DMS153 treated with DMSO at 0.1 percent for 48 hours (cell line): ENCODE results near the gene OR8B2.
"Not testable (repeated sequence)": the region's sequence is repeated elsewhere in the genome, so short reads cannot be mapped to it uniquely, and the experiment has no call there.

Source experiments
- DNase-seq: peaks from one replicate; lab custom pipeline; 2025; ENCODE audit not compliant: unreplicated experiment; lab: John Stamatoyannopoulos, UW

OR8B2 gene, protein sequence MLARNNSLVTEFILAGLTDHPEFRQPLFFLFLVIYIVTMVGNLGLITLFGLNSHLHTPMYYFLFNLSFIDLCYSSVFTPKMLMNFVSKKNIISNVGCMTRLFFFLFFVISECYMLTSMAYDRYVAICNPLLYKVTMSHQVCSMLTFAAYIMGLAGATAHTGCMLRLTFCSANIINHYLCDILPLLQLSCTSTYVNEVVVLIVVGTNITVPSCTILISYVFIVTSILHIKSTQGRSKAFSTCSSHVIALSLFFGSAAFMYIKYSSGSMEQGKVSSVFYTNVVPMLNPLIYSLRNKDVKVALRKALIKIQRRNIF

DNA sequence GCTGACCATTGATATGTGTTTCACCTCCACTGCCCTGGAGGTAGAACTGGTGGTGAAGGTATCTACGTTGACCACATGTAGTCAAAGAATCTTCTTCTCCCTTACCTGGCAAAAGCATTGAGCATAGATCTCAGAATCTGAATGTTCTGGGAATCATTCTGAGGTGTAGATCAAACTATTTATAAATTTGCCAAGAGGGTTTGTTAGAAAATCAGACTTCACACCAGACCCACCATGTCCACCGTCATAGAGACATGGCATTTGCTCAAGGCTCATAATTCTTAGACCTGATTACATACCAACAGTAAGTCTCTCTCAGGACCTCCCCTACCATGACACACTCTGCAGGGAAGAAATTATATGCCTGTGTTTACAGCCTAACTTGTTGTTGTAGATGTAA is at the start of gene OR8B2:
Gene OR8B2 (minus strand): TSS at position 101 of the 400 bp plus-strand sequence. CDS start 1,156 bp downstream, outside the sequence.
- DNase-seq: no peak

DNA sequence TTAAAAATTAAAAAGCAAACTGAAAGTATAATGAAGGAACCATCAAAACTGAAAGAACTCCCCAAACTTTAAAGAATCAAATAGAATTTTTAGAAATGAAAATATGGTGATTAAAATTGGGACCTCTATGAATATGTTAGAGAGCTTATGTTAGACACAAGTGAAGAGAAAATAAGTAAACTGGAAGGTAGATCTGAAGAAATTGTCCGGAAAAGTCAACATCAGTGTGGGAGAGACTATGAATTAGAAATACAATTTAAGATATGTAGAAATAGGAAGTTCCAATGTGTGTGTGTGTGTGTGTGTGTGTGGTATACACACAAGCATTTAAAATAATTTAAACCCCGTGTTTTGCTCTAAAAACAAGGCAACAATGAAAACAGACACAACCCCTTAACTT is 45.3 kb upstream of the OR8B2 start:
- no peak for DNase-seq

DNA sequence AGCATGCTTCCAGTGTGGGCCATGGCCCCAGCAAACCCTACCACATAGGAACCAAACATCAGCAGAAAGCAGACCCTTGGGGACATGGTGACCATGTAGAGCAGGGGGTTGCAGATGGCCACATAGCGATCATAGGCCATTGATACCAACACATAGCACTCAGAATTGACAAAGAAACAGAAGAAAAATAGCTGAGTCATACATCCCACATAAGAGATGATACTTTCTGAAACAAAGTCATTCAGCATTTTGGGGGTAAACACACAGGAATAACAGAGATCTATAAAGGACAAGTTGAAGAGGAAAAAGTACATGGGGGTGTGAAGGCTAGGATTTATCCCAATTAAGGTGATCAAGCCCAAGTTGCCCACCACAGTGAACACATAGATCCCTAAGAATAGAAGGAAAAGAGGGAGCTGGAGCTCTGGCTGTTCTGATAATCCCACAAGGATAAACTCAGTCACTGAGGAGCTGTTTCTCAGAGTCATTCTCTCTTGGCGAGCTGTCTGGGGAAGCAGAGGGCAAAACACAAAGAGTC is 40.2 kb upstream of the OR8B2 start, which contains the start of gene OR8B4:
Gene OR8B4 (minus strand): TSS at position 488 of the 538 bp plus-strand sequence. CDS start 0 bp downstream, at position 488.
- DNase-seq: no peak

DNA sequence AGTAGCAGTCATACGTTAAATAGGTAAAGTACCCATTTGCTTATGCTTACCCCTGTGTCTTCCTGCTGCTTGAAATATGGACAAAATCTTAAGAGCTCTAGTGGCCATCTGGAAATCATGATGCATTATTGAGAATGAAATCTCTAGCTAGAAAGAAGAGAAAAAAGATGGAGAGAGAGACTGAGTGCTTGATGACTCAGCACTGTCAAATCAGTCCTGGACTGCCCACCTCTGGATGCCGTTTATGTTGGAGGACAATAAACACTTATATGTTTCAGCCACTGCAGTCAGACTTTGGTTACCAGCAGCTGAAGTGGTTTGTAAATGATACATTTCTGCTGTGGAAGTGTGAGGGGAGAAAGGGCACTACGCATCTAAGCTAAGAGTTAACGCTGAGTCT is 36.7 kb upstream of the OR8B2 start:
- DNase-seq: no peak

DNA sequence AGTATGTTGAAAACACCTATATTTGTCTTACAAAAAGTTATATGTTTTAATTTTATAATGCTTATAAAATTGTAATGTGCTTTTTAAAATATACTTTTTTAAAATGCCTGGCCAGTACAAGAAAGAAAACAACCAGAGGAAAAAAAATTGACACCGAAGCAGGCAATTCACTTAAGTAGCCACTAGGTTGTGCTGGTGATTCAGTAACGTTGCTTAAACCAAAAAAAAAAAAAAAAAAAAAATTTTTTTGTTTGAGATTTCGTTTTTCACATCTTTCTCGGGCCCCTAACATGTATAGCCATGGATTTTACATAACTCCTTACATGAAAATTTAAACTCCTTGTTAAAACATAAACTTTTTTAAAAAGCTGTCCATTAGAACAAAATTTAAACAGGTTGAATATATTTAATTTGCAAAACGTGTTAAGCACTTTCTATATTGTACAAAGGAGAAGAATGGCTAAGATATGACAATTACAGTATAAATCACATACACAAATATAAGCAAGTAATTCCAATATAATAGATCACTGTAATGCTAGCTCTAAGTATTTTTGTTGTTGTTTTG is 31.1 kb upstream of the OR8B2 start:
- no peak for DNase-seq

DNA sequence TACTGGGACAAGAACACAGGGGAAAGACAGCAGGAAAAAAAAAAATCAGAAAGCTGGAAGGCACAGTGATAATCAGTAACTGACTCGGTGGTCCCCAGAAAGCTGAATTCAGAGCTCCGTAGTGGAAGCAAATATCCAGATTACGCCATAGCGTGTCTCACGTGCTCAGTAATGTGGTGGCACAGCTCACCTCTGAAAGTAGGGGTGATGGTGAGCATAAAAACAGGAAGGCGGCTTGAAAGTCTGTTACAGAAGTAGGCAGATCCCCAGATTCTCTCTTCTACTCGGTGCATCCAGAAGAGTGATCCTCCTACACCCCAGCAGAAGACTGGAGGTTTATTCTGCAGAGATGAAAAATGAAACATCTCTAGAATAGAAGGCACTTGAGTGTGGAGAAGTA is 25.6 kb upstream of the OR8B2 start:
- DNase-seq: no peak

DNA sequence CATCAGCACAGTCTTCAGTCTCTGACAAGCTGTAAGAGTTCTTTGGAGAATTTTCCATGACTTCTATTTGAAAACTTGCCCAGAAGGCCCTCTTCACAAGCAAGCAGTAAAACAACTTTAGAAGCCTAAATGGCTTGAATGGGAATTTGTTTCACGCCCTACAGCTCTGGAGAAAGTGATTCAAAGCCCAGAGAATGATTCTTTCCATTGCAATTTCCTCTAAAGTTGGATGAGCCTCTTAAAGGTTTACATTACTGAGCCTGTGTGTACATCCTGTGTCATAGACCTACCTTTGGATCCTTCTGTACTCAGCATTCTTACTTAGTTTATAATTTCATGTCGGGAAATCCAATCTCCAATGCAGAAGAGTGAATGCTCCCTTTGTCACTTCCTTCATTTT is 21.3 kb upstream of the OR8B2 start:
- no peak for DNase-seq

DNA sequence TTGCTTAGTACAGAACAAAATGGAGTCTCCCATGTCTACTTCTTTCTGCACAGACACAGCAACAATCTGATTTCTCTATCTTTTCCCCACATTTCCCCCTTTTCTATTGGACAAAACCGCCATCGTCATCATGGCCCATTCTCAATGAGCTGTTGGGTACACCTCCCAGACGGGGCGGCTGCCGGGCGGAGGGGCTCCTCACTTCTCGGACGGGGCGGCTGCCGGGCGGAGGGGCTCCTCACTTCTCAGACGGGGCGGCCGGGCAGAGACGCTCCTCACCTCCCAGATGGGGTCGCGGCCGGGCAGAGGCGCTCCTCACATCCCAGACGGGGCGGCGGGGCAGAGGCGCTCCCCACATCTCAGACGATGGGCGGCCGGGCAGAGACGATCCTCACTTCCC is 18.9 kb upstream of the OR8B2 start:
- DNase-seq: not testable (repeated sequence)

DNA sequence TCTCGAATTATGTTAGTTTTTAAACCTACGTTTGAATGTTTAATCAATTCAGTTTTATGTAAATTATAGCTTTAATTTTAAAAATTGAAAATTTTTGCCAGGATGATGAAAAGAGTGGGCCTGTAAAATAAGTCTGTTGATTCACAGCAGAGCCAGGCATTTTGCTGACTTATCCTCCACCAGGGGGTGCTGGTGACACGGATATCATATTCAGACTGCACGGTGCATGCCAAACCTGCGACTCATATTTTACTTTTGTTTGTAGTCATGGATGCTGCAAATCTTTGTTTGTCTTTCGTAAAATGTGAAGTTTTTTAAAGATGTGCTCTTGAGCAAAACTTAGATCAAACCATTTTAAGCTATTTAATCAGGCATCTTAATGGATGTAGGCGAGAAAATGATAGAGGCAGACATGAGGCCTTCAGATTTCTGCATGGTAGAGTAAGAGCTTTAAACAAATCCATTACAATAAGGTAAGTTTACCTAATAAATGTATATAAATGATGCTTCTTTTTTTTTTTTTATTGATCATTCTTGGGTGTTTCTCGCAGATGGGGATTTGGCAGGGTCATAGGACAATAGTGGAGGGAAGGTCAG is 18.1 kb upstream of the OR8B2 start:
- DNase-seq: peak; percentile 29

DNA sequence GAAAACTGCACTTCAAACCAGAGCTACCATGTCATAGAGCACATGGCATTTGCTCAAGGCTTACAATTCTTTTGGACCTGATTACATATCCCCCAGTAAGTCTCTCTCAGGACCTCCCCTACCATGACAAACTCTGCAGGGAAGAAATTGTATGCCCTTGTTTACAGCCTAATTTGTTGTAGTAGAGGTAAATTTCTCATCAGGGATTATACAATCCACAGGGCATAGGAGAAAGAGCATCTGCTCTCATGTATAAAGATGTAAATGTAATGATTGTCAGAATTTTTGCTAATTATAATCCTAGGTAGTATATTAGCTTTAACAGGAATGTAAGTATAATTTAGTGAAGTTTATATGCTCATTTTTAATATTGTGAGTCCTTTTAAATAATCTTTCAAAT is 14.6 kb upstream of the OR8B2 start, which contains the start of gene OR8B3:
Gene OR8B3 (minus strand): TSS at position 101 of the 400 bp plus-strand sequence. CDS start 1,673 bp downstream, outside the sequence.
- no peak for DNase-seq

DNA sequence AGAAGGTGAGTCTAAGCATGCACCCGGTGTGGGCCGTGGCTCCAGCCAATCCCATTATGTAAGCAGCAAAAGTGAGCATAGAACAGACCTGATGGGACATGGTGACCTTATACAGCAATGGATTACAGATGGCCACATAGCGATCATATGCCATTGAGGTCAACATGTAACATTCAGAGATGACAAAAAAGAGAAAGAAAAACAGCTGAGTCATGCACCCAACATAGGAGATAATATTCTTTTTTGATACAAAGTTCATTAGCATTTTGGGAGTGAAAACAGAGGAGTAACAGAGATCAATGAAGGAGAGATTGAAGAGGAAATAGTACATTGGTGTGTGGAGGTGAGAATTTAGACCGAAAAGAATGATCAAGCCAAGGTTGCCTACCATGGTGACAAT is 12.5 kb upstream of the OR8B2 start:
- not testable (repeated sequence) for DNase-seq

DNA sequence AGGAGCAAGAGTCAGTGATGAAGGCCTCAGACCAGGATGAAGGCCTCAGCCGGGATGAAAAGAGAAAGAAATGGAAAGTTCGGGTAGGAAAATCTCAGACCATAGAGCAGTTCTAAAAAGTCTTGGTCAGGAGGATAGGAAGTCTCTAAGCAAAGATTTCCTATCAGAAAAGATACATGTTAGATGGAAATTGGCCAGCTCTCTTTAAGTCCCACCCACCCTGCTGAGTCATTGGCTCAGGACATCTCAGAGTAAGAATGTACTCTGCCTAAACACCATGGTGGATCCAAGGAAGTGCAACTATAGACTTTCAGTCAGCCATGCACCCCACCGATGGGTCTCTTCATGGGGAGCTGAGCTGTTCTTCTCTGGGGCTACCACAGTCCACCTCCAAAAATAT is 10.1 kb upstream of the OR8B2 start:
- no peak for DNase-seq

DNA sequence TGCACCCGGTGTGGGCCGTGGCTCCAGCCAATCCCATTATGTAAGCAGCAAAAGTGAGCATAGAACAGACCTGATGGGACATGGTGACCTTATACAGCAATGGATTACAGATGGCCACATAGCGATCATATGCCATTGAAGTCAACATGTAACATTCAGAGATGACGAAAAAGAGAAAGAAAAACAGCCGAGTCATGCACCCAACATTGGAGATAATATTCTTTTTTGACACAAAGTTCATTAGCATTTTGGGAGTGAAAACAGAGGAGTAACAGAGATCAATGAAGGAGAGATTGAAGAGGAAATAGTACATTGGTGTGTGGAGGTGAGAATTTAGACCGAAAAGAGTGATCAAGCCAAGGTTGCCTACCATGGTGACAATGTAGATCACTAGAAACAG is 1.4 kb downstream of the OR8B2 start:
- not testable (repeated sequence) for DNase-seq

DNA sequence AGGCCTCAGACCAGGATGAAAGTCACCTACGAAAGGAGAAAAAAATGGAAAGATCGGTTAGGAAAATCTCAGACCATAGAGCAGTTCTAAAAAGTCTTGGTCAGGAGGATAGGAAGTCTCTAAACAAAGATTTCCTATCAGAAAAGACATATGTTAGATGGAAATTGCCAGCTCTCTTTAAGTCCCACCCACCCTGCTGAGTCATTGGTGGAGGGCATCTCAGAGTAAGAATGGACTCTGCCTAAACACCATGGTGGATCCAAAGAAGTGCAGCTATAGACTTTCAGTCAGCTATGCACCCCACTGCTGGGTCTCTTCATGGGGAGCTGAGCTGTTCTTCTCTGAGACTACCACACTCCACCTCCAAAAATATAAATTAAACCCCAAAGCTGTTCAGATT is 3.7 kb downstream of the OR8B2 start:
- DNase-seq: no peak

DNA sequence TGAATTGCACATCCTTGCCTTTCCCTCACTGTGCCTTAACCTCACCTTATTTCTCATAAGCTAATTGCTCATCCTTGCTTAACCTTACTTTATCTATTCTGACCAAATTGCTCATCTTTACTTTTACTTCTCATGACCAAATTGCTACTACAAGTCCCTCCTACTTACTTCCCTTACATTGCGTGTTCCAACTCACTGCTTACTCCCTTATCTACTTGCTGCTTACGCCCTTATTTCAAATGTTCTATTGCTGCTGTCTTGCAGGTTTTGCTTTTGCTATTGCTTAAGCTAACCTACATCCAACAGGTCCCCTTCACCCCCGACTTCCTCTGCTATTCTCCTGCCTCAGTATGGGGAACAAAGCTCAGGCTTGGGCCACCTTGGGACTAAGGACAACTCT is 8.0 kb downstream of the OR8B2 start:
- DNase-seq: no peak

DNA sequence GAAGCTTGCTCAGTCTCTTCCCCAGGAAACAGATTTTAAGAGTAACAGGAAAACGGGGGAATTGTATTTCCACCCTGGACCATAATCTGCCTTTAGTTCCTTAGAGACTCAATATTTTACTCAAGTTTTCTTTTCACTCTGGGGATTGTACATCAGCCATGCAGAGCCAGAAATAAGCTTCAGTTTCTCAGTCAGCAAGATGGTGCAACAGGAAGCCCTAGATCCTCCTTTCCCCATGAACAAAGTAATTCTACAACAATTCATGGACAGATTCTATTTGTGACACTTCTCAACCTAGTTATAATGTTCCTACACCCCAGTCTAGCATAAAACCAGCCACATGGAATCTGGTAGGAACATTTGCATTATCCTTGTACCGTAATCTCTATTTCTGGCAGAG is 24.7 kb downstream of the OR8B2 start:
- DNase-seq: no peak

DNA sequence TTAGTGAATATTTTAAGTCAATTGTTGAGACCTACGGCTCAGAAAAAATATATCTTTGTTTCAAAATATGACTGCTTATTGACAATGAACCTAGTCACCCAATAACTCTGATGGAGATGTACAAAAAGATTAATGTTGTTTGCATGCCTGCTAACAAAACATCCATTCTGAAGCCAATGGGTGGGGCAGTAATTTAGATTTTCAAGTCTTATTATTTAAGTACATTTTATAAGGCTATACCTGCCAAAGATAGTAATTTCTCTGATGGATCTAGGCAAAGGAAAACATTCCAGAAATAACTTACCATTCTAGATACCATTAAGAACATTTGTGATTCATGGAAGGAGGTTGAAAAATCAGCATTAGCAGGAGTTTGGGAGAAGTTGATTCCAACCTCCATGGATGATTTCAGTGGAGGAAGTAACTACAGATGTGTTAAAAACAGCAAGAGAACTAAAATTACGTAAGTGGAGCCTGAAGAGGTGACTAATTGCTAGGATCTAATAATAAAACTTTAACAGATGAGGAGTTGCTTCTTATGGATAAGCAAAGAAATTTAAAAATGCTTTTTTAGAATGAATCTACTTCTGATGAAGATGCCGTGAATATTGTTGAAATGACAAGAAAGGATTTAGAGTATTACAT is 37.9 kb downstream of the OR8B2 start:
- DNase-seq: no peak

DNA sequence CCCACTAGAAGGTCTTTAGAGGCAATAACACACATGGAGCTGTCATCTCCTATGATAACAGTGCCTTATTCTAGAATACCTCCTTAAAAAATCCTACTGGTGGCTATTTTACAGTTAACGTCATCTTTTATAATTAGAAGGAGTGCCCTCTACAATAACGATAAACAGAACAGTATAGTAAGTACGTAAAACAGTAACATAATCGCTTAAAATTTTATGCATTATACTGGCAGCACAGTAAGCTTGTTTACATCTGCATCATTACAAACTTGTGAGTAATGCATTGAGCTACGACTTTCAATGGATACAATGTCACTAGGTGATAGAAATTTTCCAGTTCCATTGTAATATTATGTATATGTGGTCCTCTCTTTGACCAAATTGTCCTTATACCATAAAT is 40.0 kb downstream of the OR8B2 start:
- no peak for DNase-seq

DNA sequence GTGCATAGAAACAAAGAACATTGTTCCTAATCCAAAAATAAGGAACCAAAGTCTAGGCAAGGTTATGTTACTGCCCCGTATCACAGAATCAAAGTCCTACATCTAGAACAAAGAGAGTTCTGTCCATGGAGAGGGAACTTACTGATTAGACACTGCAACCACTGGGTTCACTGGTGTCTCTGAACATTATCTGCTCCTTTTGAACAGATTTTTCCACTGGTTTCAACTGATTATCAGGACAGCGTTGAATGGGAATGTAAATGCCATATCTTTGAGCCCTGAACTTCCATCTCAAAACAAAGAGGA is 44.2 kb downstream of the OR8B2 start:
- DNase-seq: no peak

DNA sequence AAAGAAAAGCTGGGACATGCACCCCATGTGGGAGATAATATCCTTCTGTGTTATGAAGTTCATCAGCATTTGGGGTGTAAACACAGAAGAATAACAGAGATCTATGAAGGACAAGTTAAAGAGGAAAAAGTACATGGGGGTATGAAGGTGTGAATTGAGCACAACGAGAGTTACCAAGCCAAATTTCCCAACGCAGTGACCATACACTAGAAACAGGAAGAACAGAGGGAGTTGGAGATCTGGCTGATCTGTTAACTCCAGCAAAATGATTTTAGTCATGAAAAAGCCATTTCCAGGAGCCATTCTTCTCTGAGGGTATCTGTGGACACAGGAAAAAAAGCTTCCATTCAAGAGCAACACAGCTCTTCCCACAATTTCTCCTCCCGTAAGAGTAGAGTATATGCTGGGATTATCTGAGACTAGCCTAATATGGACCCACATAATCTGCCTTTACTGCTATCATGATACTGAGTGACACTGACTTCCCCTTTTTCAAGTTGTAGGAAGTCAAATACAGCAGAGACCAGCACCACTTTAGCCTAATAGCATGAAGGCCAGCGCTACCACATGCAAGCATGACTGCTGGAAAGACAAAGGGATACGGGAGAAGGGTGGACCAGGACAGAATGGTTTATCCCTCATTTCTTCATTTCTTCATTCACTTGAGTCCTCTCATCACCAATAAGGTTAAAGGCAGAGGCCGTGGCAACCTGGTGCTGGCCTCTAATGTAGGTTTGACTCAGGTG is 44.7 kb downstream of the OR8B2 start:
- no peak for DNase-seq
